ENCODE results near the gene ARPC1B.

Gene ARPC1B

GRCh38 chr7:99440195-99440594 lies 65.7 kb downstream of the ARPC1B start:
- no peak for DNase-seq (ENCODE audit: low read depth in 1 of 2, low spot score in 1 of 2)

All from stimulated activated CD4-positive, alpha-beta T cell treated with anti-CD3 and anti-CD28 coated beads, Interleukin-15, amount 100 ng/mL, for 1 hour (primary cell).